NCI-H748 treated with DMSO at 0.1 percent for 48 hours (cell line): ENCODE data around the gene UBE2G2.

ENCODE experiments used
- DNase-seq: peaks from one replicate; lab custom pipeline; 2025; lab: John Stamatoyannopoulos, UW

UBE2G2 gene

DNA sequence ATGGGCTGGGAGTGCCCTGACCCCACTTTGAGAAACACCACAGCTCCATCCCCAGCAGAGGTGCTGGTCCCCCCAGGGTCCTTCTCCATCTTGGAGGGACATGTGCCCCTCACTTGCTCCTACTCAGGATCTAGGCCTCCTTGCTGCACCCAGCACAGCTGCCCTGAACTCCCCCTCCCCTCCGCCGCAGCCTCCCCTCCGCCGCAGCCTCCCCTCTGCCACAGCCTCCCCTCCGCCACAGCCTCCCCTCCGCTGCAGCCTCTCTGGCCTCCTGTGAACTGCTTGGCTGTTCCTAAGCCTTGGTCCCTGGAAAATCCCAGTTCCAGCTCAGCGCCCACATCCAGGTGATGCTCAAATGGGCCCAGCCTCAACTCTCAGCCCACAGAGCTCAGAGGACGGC, 74.3 kb downstream of the UBE2G2 start:
- DNase-seq, result no peak

DNA sequence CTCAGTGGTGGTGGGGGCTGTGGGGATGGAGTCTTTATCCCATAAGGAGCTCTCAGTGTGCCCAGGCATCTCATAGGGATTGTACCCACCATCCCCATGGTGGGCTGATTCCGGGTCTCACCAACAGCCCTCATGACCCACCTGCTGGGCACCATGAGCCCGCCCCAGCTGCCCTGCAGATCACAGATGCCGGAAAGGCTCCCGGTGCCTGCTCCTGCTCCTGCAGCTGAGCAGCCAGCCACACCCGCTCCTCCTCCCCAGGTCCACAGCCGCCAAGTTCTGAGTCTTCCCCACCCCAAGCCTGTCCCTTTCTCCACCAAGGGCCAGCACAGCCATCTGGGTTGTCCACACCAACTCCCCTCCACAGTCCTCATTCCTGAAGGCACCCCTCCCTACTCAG, 74.8 kb downstream of the UBE2G2 start:
- DNase-seq, result no peak

DNA sequence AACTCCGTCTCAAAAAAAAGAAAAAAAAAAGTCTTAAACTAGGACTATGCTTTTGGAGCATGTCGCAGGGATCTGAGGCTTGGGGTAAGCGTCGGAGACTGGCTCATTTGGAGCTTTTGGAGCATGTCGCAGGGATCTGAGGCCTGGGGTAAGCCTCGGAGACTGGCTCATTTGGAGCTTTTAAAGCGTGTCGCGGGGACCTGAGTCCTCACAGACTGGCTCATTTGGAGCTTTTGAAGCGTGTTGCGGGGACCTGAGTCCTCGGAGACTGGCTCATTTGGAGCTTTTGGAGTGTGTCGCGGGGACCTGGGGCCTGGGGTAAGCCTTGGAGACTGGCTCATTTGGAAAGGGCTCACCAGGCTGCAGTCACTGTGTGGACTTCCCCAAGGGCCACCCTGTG, 76.7 kb downstream of the UBE2G2 start:
- no peak for DNase-seq

DNA sequence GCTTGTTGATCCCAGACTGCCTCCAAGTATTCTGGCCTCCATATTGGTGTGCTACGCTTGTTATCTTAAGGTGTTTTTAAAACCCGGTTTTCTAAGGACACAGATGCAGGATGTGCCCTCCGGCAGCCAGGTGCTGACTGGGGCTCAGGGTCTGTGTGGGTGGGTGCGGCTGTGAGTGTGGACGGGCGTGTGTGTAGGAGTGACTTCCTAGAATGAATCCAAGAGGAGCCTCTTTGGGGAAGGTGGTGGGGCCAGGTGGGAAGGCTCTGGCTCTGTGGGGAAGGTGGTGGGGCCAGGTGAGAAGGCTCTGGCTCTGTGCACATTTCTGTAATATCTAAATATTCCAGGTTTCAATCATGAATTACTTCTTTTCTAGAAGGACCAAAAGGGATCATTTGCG, 77.4 kb downstream of the UBE2G2 start:
- no peak for DNase-seq

DNA sequence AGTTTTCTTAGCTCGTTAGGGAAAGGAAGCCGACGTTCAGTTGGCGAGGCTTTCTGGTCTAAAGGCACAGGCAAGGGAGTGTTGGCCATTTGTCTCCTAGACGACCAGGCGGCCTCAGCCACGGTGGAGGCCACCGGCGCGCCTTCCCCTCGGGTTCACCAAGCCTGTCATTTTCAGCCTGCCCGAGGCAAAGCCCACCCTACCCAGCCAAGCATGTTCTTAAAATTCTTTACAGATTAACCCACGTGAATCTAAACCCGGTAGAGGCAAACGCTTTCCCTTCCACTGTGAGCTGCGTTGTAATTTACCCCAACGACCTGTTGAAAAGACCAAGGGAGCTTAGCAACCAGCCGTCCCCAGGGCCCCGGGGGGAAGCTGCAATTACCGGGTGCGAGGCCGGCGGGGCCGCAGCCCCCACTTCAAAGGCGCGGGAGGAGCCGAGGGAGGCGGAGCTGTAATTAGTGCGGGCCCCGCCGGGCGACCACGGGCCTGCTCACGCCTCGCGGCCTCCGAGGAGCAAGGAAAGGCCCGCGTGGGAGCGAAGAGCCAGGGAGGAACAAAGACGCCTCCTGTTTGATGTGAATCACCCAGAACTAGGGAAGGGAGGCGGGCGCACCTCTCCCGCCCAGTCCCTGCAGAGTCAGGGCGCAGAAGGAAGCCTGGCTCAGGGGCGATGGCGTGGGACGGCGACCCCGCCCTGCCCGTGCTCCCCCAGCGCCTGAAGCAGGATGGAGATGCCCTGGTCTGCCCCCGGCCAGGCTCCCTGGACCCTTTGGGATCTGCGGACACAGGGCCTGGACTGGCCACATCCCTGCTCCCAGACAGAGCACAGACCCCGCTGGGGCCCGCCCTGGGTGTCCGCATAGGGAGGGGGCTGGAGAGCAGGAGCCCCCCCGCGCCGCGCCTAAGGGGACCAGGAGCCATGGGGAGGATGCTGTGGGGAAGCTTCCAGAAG, 78.2 kb downstream of the UBE2G2 start:
- peak; percentile 57 for DNase-seq

DNA sequence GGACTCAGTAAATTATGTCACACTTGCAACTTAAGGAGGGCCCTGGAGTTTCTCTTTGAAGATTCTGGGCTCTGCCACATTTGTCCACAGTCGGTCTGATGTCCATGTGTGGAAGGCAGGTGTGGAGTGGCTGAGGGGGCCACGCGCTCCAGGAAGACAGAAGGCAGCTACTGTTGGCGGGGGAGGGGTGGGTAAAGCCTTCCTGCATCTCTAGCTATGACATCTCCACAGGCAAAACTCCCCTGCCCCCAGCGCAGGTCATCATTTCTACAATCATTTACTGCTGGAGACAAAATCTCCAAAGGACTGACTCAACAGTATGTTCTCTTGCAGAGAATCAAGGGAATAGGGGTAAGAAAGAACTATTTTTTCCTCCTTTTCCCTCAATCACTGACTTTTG, 78.9 kb downstream of the UBE2G2 start:
- DNase-seq, result no peak

DNA sequence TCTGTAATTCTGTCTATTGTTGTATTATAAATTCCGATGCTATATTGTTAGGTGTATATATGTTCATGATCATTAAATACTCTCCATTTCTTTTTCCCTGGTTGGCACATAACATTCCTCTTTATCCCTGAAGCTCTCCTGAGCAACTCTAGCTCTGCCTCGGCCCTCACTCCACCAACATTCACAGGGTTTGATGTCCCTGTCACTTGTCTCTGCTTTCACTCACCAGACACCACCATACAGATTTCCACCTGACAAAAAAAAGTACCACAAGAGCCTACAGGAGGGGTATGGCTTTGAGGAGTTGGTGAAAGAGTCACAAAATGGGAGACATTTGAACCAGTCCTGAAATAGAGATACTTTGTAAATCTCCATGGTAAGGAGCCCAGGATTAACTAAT, 81.5 kb downstream of the UBE2G2 start:
- no peak for DNase-seq
